ENCODE results near the gene CACNA2D3. TPM values are rescaled to one million over a fixed set of nuclear protein-coding genes. Genes with fewer than 3 reads are reported as not detected.

CACNA2D3 gene
- polyA plus RNA-seq, 2 of the 4 experiments (the other 2 are of a cell fraction), result 0.04 to 0.05 TPM

DNA sequence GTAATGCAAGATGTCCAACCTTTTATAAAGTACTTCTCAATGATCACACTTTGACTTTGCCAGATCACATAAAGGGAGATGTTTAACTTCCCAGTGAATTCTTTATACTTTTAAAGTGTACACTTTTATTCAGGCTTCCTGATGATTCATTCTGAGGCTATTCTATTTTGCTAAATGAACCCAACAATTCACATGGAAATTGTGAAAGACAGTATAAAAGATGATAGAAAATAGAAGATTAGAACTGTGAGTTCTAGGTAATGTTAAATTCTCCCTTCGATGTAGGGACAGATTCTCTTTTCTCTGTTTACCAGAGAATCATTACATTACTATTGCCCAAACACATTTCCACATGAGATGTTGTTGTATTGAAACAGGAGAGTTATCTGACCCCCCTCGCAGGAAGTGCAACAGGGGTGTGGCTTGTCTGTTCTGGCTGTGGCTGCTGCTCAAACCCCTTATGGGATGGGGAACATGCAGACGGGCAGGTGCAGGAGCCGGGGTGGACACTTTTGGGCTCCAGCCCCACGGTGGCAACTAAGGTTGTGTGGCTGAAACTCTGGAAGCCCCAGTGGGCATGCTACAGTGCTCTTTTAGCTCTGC, 936.8 kb downstream of the CACNA2D3 start:
- DNase-seq (ENCODE audit: low read depth in 1 of 2, low spot score in 1 of 2) (no peak), ATAC-seq (no peak), FAIRE-seq (no peak)
- ChIA-PET POLR2A (no interaction called here), CTCF (no interaction called here)
- H3K4me1 ChIP-seq, result no peaks in the 10 kb centered on the region
- no peak overlapping the region for H3K4me2 ChIP-seq
- WGBS (ENCODE audit: missing lambda C conversion rate), result 29% methylated on average over 3 of the region's 5 CpGs
- no peak overlapping the region for H3K27ac ChIP-seq
- no peak for TF ChIP-seq ZFP36 (IDR thresholded peaks at IDR 0.05; ENCODE audit: borderline replicate concordance, partially characterized antibody)
- TF ChIP-seq REST (IDR thresholded peaks at IDR 0.05), result no peak
- no peaks in the 10 kb centered on the region for H3K9me3 ChIP-seq
- H3K4me3 ChIP-seq, result no peak overlapping the region

DNA sequence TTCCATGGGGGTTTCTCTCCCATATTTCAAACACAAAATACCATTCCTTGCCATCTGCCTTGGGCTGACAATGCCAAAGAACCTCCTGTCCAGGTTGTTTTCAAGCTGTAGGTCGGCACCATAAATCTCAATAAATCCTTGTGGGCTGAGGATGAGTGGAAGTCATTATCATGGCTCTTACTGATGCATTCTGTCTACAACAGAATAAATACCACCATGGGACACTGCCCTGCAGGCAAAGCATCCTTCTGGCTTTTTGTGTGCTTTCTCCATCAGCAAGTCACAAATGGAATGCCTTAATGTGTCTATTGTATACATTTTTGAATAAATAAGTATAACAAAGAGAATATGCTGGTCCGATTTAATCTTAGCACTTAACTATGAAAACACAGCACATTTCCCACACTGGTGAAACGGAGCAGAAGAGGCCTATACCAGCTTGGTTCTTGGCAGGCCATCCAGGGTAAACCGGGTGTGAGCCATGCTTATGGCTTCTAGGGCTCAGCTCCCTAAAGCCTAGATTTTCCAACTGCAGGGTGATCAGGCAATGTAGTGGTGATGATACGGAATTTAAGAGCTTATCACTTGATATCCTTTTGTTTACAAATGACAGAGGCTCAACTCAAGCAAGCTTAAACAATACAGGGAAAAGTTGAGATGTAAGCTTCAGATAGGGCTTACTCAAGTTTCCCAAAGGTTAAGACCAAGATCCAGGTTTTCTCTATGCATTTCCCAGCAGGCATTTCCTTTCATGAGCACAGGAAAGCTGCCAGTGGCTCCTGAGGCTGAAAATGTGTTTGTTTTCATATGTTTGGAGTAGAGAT, 938.8 kb downstream of the CACNA2D3 start:
- TF ChIP-seq ZNF302 (CRISPR knock-in tag; IDR thresholded peaks at IDR 0.05), result no peak
- TF ChIP-seq POLR2A (IDR thresholded peaks at IDR 0.05; ENCODE audit: low read length), result no peak
- TF ChIP-seq KDM1A (IDR thresholded peaks at IDR 0.05; ENCODE audit: low read depth), result no peak
- TF ChIP-seq MAFK (IDR thresholded peaks at IDR 0.05; ENCODE audit: partially characterized antibody), result no peak
- no peak for TF ChIP-seq FOSB (CRISPR knock-in tag; IDR thresholded peaks at IDR 0.05)
- TF ChIP-seq, protein P1, sequence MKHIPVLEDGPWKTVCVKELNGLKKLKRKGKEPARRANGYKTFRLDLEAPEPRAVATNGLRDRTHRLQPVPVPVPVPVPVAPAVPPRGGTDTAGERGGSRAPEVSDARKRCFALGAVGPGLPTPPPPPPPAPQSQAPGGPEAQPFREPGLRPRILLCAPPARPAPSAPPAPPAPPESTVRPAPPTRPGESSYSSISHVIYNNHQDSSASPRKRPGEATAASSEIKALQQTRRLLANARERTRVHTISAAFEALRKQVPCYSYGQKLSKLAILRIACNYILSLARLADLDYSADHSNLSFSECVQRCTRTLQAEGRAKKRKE (CRISPR knock-in tag; IDR thresholded peaks at IDR 0.05; ENCODE audit: low read depth), result no peak
- TF ChIP-seq ZC3H11A (IDR thresholded peaks at IDR 0.05), result no peak
- TF ChIP-seq ZSCAN20 (CRISPR knock-in tag; IDR thresholded peaks at IDR 0.05), result no peak
- no peak for TF ChIP-seq NFE2L2 (conservative IDR thresholded peaks at IDR 0.05; ENCODE audit: low read length)
- TF ChIP-seq SMC3 (IDR thresholded peaks at IDR 0.05), result no peak
- TF ChIP-seq ESRRA (IDR thresholded peaks at IDR 0.05; ENCODE audit: borderline replicate concordance, low read length), result no peak
- TF ChIP-seq, protein P2, sequence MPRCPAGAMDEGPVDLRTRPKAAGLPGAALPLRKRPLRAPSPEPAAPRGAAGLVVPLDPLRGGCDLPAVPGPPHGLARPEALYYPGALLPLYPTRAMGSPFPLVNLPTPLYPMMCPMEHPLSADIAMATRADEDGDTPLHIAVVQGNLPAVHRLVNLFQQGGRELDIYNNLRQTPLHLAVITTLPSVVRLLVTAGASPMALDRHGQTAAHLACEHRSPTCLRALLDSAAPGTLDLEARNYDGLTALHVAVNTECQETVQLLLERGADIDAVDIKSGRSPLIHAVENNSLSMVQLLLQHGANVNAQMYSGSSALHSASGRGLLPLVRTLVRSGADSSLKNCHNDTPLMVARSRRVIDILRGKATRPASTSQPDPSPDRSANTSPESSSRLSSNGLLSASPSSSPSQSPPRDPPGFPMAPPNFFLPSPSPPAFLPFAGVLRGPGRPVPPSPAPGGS (IDR thresholded peaks at IDR 0.05), result no peak
- TF ChIP-seq PHF8 (IDR thresholded peaks at IDR 0.05; ENCODE audit: borderline replicate concordance, low read depth), result no peak
- TF ChIP-seq RFX5 (IDR thresholded peaks at IDR 0.05), result no peak
- DNase-seq (ENCODE audit: low read depth in 1 of 2, low spot score in 1 of 2) (no peak), ATAC-seq (no peak), FAIRE-seq (no peak)
- no peaks in the 10 kb centered on the region for H3K4me1 ChIP-seq
- no peak overlapping the region for H3K4me2 ChIP-seq
- CTCF ChIA-PET, result no interaction called here
- H3K27ac ChIP-seq, result no peak overlapping the region
- POLR2A ChIA-PET, result no interaction called here
- H3K4me3 ChIP-seq, result no peak overlapping the region
- WGBS (ENCODE audit: missing lambda C conversion rate), result 2% methylated on average over 5 of the region's 5 CpGs
- H3K9me3 ChIP-seq, result no peaks in the 10 kb centered on the region

GRCh38 chr3:55061720-55062034, 939.3 kb downstream of the CACNA2D3 start:
- TF ChIP-seq EHMT2 (IDR thresholded peaks at IDR 0.05; ENCODE audit: low read depth), result no peak
- TF ChIP-seq ZNF302 (CRISPR knock-in tag; IDR thresholded peaks at IDR 0.05), result no peak
- H3K4me3 ChIP-seq, result no peak overlapping the region
- CTCF ChIA-PET, result no interaction called here
- H3K9me3 ChIP-seq, result no peaks in the 10 kb centered on the region
- no peak overlapping the region for H3K4me2 ChIP-seq
- DNase-seq (ENCODE audit: low read depth in 1 of 2, low spot score in 1 of 2) (no peak), ATAC-seq (no peak), FAIRE-seq (no peak)
- WGBS (ENCODE audit: missing lambda C conversion rate), result 5% methylated on average over 2 of the region's 2 CpGs
- no peak overlapping the region for H3K27ac ChIP-seq
- no peaks in the 10 kb centered on the region for H3K4me1 ChIP-seq
- POLR2A ChIA-PET, result no interaction called here

All from A549 (cell line).